A673 (cell line): ENCODE data around the gene IL22RA1. TPM values are rescaled to one million over a fixed set of nuclear protein-coding genes. Genes with fewer than 3 reads are reported as not detected.

Source experiments
- BruUV-seq: library from RNA; stranded (reverse); fragments of 400-500 nt; replicated peaks from 2 replicates; lab custom pipeline; 2021; lab: Mats Ljungman, UMichigan
- CTCF ChIA-PET: fragments of 300-600 bp; sonication (Branson Sonifier 250); formaldehyde crosslinking; loops from one replicate; lab custom pipeline; 2022; ENCODE audit warnings: antibody characterized with exemption; lab: Charles Lee
- POLR2A ChIA-PET: fragments of 300-600 bp; sonication (Branson Sonifier 250); formaldehyde crosslinking; loops from one replicate; lab custom pipeline; 2022; ENCODE audit warnings: antibody characterized with exemption; ENCODE audit not compliant: low non-redundant PET; lab: Charles Lee
- DNase-seq: peaks from one replicate; pipeline ENCODE4 v3.0.0-alpha.2; 2015; ENCODE audit warnings: low spot score
- H3K27ac ChIP-seq: fragments of 200-600 bp; sonication (generic); 2 replicates; pipeline ENCODE4 v1.5.1; 2016; ENCODE audit warnings: mixed run types, low read depth, mild to moderate bottlenecking, mixed read lengths, antibody characterized with exemption, low read length; ENCODE audit not compliant: poor library complexity, severe bottlenecking
- H3K27me3 ChIP-seq: fragments of 200-600 bp; sonication (generic); replicated peaks from 2 replicates; pipeline ENCODE4 v1.6.1; 2017; ENCODE audit warnings: mixed run types, low read depth, mild to moderate bottlenecking, mixed read lengths, antibody characterized with exemption, low read length; ENCODE audit not compliant: insufficient read depth, poor library complexity
- H3K36me3 ChIP-seq: fragments of 200-600 bp; sonication (generic); 2 replicates; pipeline ENCODE4 v1.6.1; 2016; ENCODE audit warnings: mixed run types, mild to moderate bottlenecking, mixed read lengths, antibody characterized with exemption, low read length; ENCODE audit not compliant: insufficient read depth, poor library complexity, severe bottlenecking
- H3K4me1 ChIP-seq: fragments of 200-600 bp; sonication (generic); 2 replicates; pipeline ENCODE4 v1.6.1; 2017; ENCODE audit warnings: mixed run types, mild to moderate bottlenecking, mixed read lengths, antibody characterized with exemption, low read length; ENCODE audit not compliant: insufficient read depth, poor library complexity, severe bottlenecking
- H3K4me3 ChIP-seq: fragments of 200-600 bp; sonication (generic); 2 replicates; pipeline ENCODE4 v1.5.1; 2016; ENCODE audit warnings: low read depth, mixed run types, mild to moderate bottlenecking, mixed read lengths, low read length; ENCODE audit not compliant: poor library complexity, severe bottlenecking
- H3K9me3 ChIP-seq: fragments of 200-600 bp; sonication (generic); 2 replicates; pipeline ENCODE4 v1.6.1; 2016; ENCODE audit warnings: mixed run types, low read depth, mild to moderate bottlenecking, mixed read lengths, antibody characterized with exemption, low read length; ENCODE audit not compliant: poor library complexity, severe bottlenecking
- CTCF ChIP-seq: fragments of 300-800, 200-600 bp; sonication (generic); conservative IDR thresholded peaks from 2 replicates; pipeline ENCODE4 v1.5.1; 2017; ENCODE audit warnings: low read depth, mild to moderate bottlenecking, antibody characterized with exemption, low read length, moderate library complexity, mixed read lengths
- EZH2 ChIP-seq: fragments of 200-600 bp; sonication (generic); IDR thresholded peaks from 2 replicates; pipeline ENCODE4 v1.6.1; 2017; ENCODE audit warnings: borderline replicate concordance, low read depth, mild to moderate bottlenecking, mixed read lengths, antibody characterized with exemption, low read length; ENCODE audit not compliant: poor library complexity, severe bottlenecking
- intact Hi-C: fragments of 100-400 bp; cut with micrococcal nuclease; formaldehyde crosslinking; loops from one replicate; pipeline ENCODE4 v1.10.0; 2022; ENCODE audit not compliant: unreplicated experiment
- total RNA-seq: library from RNA; stranded (reverse); gene quantifications from 2 replicates; pipeline ENCODE4 v1.2.3, GENCODE V29; 2021

The IL22RA1 gene
- total RNA-seq, 1 experiment from 2014 or later, result 0.24 TPM

GRCh38 chr1:24069817-24070216, 73.1 kb downstream of the IL22RA1 start:
- TF ChIP-seq EZH2, result no peak
- no peak for TF ChIP-seq CTCF
- DNase-seq, result no peak
- Histone ChIP-seq H3K27me3 (no peaks in the 10 kb centered on the region), H3K27ac (no peak overlapping the region), H3K36me3 (no peaks in the 10 kb centered on the region), H3K4me3 (no peak overlapping the region), H3K4me1 (no peaks in the 10 kb centered on the region), H3K9me3 (no peaks in the 10 kb centered on the region)
- ChIA-PET CTCF (no interaction called here), POLR2A (interaction anchor here (0.6 kb wide), 1 partner anchor 74 kb away, joined by 7 read pairs; no protein-coding TSS in a partner anchor)
- intact Hi-C loops, result loop anchor here (2.0 to 5.0 kb wide), 3 partner anchors 43 to 321 kb away; partner anchors contain the start of gene MYOM3
- BruUV-seq, result no TSS peak

Other genes starting within 250 kb of the IL22RA1 start
- not detected in 2 replicates for gene CNR2, start 229.8 kb downstream of the IL22RA1 start, total RNA-seq
- 76.2 and 93.2 TPM in 2 replicates for gene PNRC2, start 183.3 kb downstream of the IL22RA1 start, total RNA-seq
- gene SRSF10, start 162.8 kb downstream of the IL22RA1 start, total RNA-seq, result 208 and 218 TPM in 2 replicates
- not detected in 2 replicates for gene MYOM3, start 31.0 kb downstream of the IL22RA1 start, total RNA-seq
- gene IFNLR1, start 44.1 kb upstream of the IL22RA1 start, total RNA-seq, result 1.4 and 2.0 TPM in 2 replicates
- gene GRHL3, start 176.2 kb upstream of the IL22RA1 start, total RNA-seq, result 0.20 TPM in 1 of 2 replicates, not detected in the other